Measurements from ENCODE around the gene P2RY6.
"Not testable (repeated sequence)": the region's sequence is repeated elsewhere in the genome, so short reads cannot be mapped to it uniquely, and the experiment has no call there.

The P2RY6 gene, protein sequence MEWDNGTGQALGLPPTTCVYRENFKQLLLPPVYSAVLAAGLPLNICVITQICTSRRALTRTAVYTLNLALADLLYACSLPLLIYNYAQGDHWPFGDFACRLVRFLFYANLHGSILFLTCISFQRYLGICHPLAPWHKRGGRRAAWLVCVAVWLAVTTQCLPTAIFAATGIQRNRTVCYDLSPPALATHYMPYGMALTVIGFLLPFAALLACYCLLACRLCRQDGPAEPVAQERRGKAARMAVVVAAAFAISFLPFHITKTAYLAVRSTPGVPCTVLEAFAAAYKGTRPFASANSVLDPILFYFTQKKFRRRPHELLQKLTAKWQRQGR

DNA sequence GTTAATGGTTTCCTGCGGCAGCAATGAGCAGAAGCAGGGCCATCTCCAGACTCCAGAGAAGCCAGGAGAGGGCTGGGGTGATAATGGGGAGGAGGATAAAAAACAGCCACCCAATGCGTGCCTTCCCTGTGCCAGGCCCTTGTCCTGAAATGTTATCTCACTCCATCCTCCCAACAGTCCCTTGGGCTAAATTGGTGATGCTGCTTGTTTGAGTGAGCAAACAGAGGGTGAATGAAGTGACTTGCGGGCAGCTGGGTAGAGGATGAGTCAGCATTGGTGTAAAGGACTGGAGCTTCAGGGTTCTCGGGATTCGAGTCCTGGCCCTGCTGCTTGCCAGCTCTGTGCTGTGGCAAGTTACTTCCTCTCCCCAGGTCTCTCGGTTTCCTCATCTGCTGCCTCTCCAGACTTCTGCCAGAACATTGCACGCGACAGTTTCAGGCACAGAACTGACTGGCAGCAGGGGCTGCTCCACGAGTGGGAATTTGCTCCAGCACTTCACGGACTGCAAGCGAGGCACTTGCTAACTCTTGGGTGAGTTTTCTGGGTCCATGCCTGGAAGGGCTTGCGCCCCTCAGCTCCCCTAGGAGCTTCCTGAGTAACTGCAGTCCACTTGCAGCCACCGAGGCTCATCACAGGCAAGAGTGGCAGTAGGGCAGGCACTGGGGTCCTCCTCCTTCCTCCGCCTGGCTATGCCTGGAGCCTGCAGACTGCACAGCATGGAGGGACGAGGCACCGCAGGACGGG lies at the start of gene P2RY6:
TSS of gene P2RY6 (plus strand) at position 403 of the 744 bp plus-strand sequence. CDS start 24,181 bp downstream, outside the sequence.
- no peak for DNase-seq

DNA sequence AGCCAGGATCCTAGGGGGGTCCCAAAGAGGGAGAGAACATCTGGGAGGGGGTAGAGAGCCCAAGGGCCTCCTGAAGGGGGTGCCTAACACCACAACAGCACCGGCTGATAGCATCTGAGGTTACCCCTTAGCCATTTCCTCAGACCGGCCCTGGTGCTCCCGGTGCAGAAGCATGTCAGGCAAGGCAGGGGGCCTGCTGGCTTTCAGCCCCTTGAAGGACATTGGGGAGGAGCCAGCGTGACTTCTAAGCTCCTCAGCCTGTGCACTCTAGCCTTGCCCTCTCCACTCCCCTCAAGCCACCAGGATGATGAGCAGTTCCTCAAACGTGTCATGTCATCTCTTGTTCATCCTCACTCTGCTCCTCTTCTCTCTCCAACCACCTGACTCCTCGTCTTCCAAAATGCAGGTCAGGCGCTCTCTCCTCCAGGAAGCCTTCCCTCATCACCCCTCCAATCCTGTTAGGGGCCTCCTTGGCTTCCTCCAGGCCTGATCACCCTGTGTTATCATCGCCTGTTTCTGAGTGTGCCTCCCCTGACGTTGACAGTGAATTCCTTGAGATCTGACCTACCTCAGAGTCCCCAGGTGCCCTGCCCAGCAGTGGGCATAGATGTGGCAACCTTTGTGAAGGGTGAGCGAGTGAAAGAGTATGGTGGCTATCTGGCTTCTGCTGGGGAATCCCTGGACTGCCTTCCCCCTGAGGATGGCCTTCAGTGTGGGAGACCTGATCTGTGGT lies 48.0 kb upstream of the P2RY6 start:
- DNase-seq, result no peak

DNA sequence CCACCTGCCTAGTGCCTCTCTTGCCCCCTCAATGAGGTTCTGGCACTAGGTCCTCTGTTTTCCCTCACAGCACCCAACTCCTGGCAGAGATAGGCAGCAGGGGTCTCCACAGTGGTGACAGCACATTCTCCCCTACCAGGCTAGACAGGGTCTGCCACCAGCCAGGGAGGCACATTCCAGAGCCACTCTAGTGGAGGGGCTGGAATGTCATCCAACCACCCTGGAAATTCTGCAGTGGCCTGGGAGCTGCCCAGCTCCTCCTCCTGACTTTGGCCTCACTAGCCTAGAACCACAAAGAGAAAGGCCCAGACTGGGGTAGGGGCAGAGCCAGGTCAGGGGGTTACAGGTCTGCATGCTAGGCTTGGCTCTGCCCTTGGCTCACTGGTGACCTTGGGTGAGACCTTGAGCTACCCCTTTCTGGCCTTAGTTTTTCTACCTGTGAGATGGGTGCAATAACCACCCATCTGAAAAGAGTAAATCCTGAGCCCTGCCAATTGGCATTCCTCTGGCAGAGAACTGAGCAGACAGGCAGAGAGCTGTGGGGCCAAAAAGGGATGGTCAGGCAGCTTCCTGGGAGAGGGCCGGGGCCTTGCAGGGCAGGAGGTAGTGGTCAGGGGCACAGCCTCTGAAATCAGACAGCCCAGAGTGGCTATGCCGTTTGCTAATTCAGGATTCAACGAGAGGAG lies 47.0 kb upstream of the P2RY6 start:
- no peak for DNase-seq

DNA sequence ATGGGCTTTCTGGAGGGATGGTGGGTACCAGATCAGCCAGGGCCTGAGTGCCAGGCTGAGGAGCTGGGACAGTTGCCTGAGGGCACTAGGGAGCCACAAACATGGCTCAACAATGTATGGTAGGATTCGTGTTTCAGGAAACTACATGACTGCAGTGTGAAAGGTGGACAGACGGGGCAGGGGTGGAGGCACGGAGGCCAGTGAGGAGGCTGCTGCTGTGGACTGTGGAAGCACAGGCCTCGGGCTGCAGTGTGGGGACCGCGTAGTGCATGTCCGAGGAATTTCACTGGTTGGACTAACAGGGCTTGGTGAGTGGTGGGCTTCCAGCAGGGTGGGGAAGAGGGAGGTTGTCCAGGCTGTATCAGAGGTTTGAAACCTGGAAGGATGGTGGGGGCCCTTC lies 46.3 kb upstream of the P2RY6 start:
- no peak for DNase-seq

DNA sequence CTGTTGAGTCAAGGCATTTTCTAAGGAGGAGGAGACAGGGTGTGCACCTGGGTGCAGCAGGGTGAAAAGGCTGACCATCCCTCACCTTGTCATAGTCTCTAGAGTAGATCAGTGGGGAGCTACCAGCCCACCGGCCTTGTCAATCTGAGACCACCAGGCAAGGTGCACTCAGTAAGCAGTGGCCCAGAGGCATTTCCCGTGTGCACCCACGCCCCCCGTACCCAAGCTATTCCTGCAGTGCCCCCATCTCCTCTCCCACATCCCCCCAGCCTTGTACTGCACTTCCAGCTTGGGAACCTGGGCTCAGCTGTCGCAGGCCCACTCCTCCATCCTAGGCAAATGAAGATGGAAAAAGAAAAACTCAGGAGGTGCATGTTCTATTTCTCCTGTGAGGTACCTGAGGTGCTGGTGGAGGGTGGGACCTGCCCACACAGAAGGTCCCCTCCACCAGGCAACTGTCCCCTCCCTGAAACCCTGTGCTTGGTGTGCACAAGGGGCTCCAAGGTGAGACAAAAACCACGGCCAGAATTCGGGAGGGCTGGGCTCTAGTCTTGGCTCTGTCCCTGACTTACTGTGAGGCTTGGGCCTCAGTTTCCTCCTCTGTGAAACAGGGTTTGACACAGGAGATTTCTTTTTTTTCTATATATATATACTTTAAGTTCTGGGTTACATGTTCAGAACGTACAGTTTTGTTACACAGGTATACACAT lies 45.7 kb upstream of the P2RY6 start:
- no peak for DNase-seq

DNA sequence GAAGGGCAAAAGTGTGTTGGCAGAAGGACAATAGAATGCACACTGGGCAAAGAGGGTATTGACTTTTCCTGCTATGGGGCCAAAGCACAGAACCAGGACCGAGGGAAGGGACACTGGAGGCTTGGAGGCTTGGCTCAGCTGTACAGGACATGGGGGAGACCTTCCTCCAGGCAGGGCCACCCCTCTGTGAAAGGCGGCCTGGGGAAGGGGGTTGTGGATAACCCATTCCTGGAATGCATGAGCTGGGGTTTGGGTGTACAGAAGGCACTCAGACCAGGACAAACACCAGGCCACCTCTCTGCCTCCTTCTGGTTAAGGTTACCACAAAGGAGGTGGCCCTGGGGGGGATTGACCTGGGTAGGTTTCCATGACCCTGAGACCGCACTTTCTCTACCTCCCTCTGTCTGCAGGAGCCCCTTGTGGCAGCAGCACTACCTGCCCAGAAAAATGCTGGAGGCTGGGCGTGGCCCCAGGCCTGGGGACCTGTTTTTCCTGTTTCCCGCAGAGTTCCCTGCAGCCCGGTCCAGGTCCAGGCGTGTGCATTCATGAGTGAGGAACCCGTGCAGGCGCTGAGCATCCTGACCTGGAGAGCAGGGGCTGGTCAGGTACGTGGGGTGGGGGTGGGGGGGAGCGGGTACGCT lies 44.4 kb upstream of the P2RY6 start:
- no peak for DNase-seq

DNA sequence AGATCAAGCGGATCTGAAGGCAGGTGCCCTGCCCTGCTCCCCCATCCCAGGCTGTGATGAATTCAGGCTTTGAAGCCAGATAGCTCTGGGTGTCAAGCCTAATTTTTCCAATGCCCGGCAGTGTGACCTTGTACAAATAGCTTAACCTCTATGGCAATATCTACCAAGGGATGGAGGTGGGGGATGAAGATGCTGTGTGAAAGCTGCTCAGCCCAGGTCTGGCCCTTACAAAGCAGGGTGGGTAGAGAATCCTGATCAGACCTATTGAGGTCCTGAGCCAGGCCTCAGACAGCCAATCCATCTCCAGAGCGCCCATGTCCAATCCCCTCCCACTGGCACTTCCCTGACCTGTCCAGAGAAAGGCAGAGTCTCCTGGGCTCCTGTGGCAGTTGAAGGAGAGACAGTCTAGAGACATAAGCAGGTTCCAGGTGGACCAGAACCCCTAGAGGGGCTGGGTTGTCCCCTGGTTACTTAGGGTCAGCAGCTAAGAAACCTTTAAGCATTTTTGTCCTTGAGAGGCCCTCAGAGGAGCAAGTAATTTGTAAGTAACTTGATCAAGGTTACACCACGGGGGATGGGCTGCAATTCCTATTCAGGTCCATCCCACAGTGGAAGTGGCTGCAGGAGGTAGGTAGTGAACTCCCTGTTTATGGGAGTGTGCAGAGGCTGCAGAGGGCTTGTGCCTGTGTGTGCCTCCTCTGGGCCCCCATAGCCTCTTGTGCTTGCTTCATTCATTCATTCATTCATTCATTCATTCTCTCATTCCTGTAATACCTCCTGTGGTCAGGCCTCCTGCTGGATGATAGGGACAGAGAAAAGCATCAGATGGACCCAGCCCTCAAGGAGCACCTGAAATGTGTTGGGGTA lies 43.6 kb upstream of the P2RY6 start:
- no peak for DNase-seq

DNA sequence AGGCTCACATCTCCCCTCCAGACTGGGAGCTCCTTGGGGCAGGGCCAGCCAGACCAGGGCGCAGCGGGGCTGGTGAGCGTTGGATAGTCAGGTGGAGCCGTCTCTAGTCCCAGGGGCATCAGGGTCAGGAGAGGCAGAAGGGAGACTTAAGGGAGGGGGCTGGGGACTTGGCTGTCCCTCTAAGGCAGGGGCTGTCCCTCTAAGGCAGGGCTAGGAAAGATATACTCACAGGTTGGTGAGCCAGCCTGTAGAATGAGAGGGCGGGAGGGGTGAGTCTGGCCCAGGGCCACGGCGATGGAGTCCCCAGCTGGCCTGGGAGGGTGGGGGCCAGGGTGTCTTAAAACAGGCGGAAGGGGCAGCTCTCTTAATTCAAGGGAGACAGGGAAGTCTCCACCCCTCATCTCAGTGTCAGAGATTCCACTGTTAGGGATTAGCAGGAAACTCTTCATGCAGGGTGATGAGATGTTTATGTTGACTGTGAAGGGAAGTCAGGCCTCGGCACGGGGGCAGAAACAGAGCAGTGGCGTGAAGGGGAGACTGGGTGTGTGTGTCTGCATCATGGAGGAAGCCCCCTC lies 42.7 kb upstream of the P2RY6 start:
- DNase-seq, result no peak

DNA sequence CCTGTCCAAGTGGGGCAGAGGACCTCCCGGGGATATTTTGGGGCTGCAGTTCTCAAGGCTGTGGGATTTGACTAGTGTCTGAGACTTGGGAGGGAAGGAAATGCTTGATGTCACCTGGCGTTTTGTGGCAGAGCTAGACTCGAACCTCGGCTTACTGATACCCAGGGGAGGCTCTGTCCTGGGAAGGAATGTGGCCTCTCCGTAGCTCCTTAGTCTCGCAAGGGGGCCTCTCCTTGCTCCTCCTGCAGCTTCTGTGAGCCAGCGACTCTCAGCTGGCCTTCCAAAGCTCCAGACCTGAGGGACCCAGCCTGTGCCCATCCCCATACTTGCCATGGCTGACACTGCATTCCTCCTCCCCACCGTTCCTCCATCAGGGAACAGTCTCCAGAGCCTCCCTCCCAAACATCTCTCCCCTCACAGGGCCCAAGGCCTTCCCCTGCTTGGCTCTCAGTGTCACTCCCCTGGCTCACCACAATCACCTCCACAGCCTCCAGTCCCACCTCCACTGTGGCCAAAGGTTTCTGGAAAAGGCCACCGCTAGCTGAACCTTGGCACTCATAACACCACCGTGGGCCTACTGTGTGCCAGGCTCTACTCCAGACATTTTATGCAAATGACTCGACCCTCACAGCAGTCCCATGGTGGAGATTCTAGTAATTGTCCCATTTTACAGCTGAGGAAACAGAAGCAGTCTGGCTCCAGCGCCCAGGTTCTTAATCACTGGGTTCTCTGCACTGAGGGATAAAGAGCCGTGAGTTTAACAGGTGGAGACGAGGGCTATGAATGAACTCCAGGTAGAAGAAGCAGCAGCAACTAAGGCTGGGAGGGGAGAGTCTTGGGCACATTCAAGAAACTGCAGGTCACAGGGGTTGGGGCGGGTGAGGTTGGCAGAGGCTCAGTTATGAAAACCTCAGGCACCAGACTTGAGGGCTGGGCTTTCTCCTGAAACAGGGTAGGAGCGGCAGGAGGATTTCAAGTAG lies 42.0 kb upstream of the P2RY6 start:
- no peak for DNase-seq

DNA sequence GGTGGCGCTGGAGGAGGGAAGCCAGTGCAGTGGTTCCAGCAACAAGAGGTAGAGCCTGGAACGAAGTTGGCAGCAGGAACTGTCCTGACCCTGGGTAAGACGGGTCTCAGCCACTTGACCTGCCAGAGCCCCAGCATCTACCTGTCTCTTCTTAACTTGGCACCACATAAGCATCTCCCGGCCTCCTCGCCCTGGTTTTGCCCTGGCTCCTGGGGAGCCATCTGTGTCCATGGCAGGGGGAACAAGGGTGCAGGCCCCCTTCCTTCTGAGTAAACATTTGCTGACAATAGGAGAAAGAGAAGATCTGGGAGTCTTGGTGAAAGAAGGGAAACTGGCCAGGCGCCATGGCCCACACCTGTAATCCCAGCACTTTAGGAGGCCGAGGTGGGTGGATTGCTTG lies 41.2 kb upstream of the P2RY6 start:
- no peak for DNase-seq

DNA sequence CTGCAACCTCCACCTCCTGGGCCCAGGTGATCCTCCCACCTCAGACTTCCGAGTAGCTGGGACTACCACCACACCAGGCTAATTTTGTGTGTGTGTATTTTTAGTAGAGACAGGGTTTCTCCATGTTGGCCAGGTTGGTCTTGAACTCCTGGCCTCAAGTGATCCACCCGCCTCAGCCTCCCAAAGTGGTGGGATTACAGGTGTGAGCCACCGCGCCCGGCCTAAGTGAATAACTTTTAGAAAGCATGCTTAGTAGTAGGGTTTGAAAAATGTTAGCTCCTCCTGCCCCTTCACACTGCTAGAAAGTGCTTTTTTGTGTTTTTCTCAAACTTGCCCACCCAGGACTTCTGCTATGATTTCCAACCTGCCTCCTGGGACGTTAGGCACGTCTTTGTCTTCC lies 39.7 kb upstream of the P2RY6 start:
- DNase-seq, result not testable (repeated sequence)

DNA sequence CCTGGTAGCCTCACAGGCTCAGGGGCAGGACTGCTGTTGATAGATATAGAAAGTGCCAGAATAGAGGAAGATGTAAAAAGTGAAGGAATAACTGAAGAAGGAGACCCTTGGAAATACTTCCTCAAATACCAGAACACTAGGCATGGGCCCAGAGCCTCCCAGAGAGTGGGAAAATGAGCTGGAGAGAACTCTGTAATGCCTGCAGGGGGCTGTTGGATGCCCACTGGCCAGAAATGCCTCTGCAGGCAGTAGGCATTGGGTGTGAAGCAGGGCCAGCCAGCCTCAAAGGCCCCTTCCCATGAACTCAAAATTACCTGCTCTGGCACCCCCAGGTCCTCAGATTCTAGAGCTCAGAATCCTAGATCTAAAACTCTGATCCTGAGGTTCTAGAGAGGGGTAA lies 38.9 kb upstream of the P2RY6 start:
- DNase-seq, result no peak

DNA sequence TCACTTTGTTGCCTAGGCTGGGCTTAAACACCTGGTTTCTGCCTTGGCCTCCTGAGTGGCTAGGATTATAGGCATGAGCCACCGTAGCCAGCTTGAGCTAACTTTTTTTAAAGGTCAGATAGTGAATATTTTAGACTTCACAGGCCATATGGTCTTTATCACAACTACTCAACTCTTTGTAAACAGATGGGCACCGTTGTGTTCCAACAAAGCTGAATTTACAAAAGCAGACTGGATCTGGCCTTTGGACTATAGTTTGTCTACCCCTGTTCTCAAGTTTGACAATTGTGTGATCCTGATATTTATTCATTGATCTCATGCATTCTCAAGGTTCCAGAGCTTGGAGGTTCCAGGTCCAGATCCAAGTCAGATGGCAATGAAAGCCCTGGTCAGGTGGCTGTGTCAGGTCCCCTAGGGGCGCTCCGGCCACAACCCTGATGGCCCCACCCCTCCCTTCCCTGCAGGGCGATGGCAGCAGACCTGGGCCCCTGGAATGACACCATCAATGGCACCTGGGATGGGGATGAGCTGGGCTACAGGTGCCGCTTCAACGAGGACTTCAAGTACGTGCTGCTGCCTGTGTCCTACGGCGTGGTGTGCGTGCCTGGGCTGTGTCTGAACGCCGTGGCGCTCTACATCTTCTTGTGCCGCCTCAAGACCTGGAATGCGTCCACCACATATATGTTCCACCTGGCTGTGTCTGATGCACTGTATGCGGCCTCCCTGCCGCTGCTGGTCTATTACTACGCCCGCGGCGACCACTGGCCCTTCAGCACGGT lies 38.3 kb upstream of the P2RY6 start:
- no peak for DNase-seq

DNA sequence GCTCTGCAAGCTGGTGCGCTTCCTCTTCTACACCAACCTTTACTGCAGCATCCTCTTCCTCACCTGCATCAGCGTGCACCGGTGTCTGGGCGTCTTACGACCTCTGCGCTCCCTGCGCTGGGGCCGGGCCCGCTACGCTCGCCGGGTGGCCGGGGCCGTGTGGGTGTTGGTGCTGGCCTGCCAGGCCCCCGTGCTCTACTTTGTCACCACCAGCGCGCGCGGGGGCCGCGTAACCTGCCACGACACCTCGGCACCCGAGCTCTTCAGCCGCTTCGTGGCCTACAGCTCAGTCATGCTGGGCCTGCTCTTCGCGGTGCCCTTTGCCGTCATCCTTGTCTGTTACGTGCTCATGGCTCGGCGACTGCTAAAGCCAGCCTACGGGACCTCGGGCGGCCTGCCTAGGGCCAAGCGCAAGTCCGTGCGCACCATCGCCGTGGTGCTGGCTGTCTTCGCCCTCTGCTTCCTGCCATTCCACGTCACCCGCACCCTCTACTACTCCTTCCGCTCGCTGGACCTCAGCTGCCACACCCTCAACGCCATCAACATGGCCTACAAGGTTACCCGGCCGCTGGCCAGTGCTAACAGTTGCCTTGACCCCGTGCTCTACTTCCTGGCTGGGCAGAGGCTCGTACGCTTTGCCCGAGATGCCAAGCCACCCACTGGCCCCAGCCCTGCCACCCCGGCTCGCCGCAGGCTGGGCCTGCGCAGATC lies 37.5 kb upstream of the P2RY6 start:
- no peak for DNase-seq

DNA sequence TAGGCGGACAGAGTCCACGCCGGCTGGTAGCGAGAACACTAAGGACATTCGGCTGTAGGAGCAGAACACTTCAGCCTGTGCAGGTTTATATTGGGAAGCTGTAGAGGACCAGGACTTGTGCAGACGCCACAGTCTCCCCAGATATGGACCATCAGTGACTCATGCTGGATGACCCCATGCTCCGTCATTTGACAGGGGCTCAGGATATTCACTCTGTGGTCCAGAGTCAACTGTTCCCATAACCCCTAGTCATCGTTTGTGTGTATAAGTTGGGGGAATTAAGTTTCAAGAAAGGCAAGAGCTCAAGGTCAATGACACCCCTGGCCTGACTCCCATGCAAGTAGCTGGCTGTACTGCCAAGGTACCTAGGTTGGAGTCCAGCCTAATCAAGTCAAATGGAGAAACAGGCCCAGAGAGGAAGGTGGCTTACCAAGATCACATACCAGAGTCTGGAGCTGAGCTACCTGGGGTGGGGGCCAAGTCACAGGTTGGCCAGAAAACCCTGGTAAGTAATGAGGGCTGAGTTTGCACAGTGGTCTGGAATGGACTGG lies 36.8 kb upstream of the P2RY6 start:
- DNase-seq, result no peak

DNA sequence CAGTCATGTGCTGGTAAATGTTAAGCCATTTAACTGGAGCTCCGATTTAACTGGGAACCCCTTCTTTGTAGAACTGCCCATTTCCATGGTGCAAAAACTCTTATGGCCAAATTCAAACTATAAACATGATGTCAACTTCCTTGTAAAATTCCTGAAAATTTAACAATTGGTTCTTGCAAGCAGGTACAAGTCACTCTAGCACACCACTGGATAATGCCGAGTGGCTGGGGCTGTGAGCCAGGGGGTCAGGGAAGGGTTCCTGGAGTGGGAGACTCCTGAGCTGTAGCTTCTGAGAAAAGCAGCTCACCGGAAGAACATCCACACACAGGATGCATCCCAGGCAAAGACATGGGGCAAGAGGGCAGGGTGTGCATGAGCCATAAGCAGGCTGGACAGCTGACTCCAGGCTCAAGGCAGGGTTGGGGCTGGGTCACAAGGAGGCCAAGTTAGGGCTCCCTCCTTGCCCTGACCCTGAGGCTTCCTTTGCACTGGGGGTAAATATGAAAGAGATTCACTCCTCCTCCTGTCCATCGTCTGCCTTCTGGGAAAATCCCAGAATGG lies 35.9 kb upstream of the P2RY6 start:
- DNase-seq, result no peak

DNA sequence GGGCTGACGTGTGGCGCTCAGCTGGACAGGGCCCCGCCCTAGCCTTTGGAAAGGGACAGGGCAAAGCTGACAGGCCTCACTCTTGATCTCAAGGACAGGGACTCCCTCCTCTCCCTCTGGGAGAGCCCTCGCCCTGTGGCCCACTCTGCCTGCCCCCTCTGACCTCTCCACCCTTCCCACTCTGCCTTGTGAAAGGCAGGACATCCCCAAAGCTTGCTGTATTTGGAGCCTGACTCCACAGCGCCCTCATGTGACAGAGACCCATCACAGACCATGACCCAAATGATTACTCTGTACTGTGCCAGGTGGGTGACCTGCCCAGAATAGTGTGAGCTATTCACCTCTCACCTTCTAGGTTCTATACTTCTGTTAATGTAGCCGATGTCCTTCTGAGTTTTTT lies 35.3 kb upstream of the P2RY6 start:
- no peak for DNase-seq

All from cerebellar nuclear complex (tissue), 1 donor.